HPDE6-E6E7 (cell line): ENCODE data around the gene SMIM23.

Source experiments
- DNase-seq: peaks from one replicate; pipeline ENCODE4 v3.0.0; 2011; ENCODE audit warnings: missing footprints; ENCODE audit errors: extremely low spot score

Gene SMIM23

GRCh38 chr5:171813813-171814490 is 28.3 kb downstream of the SMIM23 start:
- no peak for DNase-seq

- no peak for DNase-seq
These were observed 31.0 kb downstream of the SMIM23 start for GRCh38 chr5:171816666-171817065.

- no peak for DNase-seq
These were observed 34.9 kb downstream of the SMIM23 start for GRCh38 chr5:171820561-171820960.

GRCh38 chr5:171821286-171821685 is 35.7 kb downstream of the SMIM23 start:
- DNase-seq: no peak

- no peak for DNase-seq
These were observed 37.7 kb downstream of the SMIM23 start for GRCh38 chr5:171823269-171823668.

GRCh38 chr5:171825051-171825450 is 39.4 kb downstream of the SMIM23 start:
- DNase-seq: no peak

- DNase-seq: no peak
These were observed 40.5 kb downstream of the SMIM23 start for GRCh38 chr5:171826132-171826531.

GRCh38 chr5:171827162-171827561 is 41.5 kb downstream of the SMIM23 start:
- DNase-seq: no peak

- DNase-seq: no peak
These were observed 45.1 kb downstream of the SMIM23 start for GRCh38 chr5:171830686-171831085.

- no peak for DNase-seq
These were observed 47.2 kb downstream of the SMIM23 start for GRCh38 chr5:171832775-171833174.

GRCh38 chr5:171834461-171834860 is 48.8 kb downstream of the SMIM23 start:
- no peak for DNase-seq

- DNase-seq: no peak
These were observed 49.4 kb downstream of the SMIM23 start for GRCh38 chr5:171835066-171835465.

- no peak for DNase-seq
These were observed 51.9 kb downstream of the SMIM23 start for GRCh38 chr5:171837522-171837921.

- no peak for DNase-seq
These were observed 52.4 kb downstream of the SMIM23 start for GRCh38 chr5:171838066-171838465.

- no peak for DNase-seq
These were observed 53.5 kb downstream of the SMIM23 start for GRCh38 chr5:171839112-171839511.

GRCh38 chr5:171840066-171840465 is 54.4 kb downstream of the SMIM23 start:
- DNase-seq: no peak
